A549 treated with GW870086 at 1 μM for 4 hours (cell line): ENCODE data around the gene HSD17B12. TPM values are rescaled to one million over a fixed set of nuclear protein-coding genes. Genes with fewer than 3 reads are reported as not detected.

ENCODE experiments used
- total RNA-seq: library from RNA; stranded (reverse); fragments of 200-300 nt; extraction: Qiagen RNA extraction; gene quantifications from 5 replicates; pipeline ENCODE4 v1.2.3, GENCODE V29; 2022; ENCODE audit warnings: low read depth

Gene HSD17B12
- total RNA-seq = 56.7 to 73.7 TPM (median 69.0 TPM) in 5 replicates

GRCh38 chr11:43680521-43681400 is at the start of gene HSD17B12:
TSS of gene HSD17B12 (plus strand) at chr11:43680738. CDS start at chr11:43680828, 90 bp downstream.

GRCh38 chr11:43880640-43881159 is 200.2 kb downstream of the HSD17B12 start, which contains the start of gene ALKBH3:
TSS of gene ALKBH3 (plus strand) at chr11:43880831. CDS start at chr11:43882653, 1,822 bp downstream.

Other genes starting within 250 kb of the HSD17B12 start
- gene ALKBH3, start 200.1 kb downstream of the HSD17B12 start, total RNA-seq = 25.0 to 30.3 TPM (median 25.9 TPM) in 5 replicates